Loucy (cell line): ENCODE results near the gene GNAT2.

Experiments
- H2AFZ ChIP-seq: fragments of 200-600 bp; sonication (generic); 2 replicates; pipeline ENCODE4 v1.6.0; 2016; ENCODE audit warnings: antibody characterized with exemption, mild to moderate bottlenecking, low read length, moderate library complexity
- H3F3A ChIP-seq: fragments of 200-600 bp; 2 replicates; pipeline ENCODE4 v1.6.0; 2016; ENCODE audit warnings: antibody characterized with exemption, low read depth, mild to moderate bottlenecking
- H3K27me3 ChIP-seq: fragments of 200-600 bp; sonication (generic); 2 replicates; pipeline ENCODE4 v1.6.1; 2014; ENCODE audit warnings: low read length, mild to moderate bottlenecking; ENCODE audit not compliant: insufficient read depth, poor library complexity, severe bottlenecking
- H3K36me3 ChIP-seq: fragments of 200-600 bp; sonication (generic); 2 replicates; pipeline ENCODE4 v1.6.1; 2016; ENCODE audit warnings: low read length; ENCODE audit not compliant: insufficient read depth
- H3K4me1 ChIP-seq: fragments of 200-600 bp; sonication (generic); 2 replicates; pipeline ENCODE4 v1.5.1; 2014; ENCODE audit warnings: low read length, mild to moderate bottlenecking; ENCODE audit not compliant: insufficient read depth, poor library complexity, severe bottlenecking
- H3K4me2 ChIP-seq: fragments of 200-600 bp; sonication (generic); 2 replicates; pipeline ENCODE4 v1.6.0; 2014; ENCODE audit warnings: antibody characterized with exemption, low read length, low read depth, mild to moderate bottlenecking; ENCODE audit not compliant: poor library complexity, severe bottlenecking
- H3K4me3 ChIP-seq: fragments of 200-600 bp; sonication (generic); 2 replicates; pipeline ENCODE4 v1.5.1; 2014; ENCODE audit warnings: low read length, mild to moderate bottlenecking, mixed read lengths; ENCODE audit not compliant: poor library complexity, severe bottlenecking
- H3K79me2 ChIP-seq: fragments of 200-600 bp; sonication (generic); 2 replicates; pipeline ENCODE4 v1.6.1; 2014; ENCODE audit warnings: low read length; ENCODE audit not compliant: insufficient read depth
- H3K9ac ChIP-seq: fragments of 200-600 bp; sonication (generic); 2 replicates; pipeline ENCODE4 v1.6.0; 2014; ENCODE audit warnings: mild to moderate bottlenecking, low read depth, low read length, moderate library complexity; ENCODE audit not compliant: poor library complexity, severe bottlenecking
- H3K9me2 ChIP-seq: fragments of 200-600 bp; sonication (generic); replicated peaks from 2 replicates; pipeline ENCODE4 v1.6.1; 2016; ENCODE audit warnings: low read depth, low read length, mixed read lengths
- H3K9me3 ChIP-seq: fragments of 200-600 bp; sonication (generic); 2 replicates; pipeline ENCODE4 v1.6.1; 2014; ENCODE audit warnings: mild to moderate bottlenecking, antibody characterized with exemption, low read length, low read depth; ENCODE audit not compliant: insufficient read depth
- H4K20me1 ChIP-seq: fragments of 200-600 bp; sonication (generic); 2 replicates; pipeline ENCODE4 v1.6.0; 2014; ENCODE audit warnings: antibody characterized with exemption, low read length, mild to moderate bottlenecking; ENCODE audit not compliant: insufficient read depth, poor library complexity, severe bottlenecking
- EZH2phosphoT487 ChIP-seq: fragments of 200-600 bp; IDR thresholded peaks from 2 replicates; pipeline ENCODE4 v1.6.1; 2018; ENCODE audit warnings: antibody characterized with exemption, mild to moderate bottlenecking, moderate library complexity, borderline replicate concordance
- TF ChIP-seq, protein P1 (sequence below): fragments of 200-600 bp; sonication (generic); conservative IDR thresholded peaks from 2 replicates; pipeline ENCODE4 v1.5.1; 2014; ENCODE audit warnings: mild to moderate bottlenecking, antibody characterized with exemption, low read length

Gene GNAT2

DNA sequence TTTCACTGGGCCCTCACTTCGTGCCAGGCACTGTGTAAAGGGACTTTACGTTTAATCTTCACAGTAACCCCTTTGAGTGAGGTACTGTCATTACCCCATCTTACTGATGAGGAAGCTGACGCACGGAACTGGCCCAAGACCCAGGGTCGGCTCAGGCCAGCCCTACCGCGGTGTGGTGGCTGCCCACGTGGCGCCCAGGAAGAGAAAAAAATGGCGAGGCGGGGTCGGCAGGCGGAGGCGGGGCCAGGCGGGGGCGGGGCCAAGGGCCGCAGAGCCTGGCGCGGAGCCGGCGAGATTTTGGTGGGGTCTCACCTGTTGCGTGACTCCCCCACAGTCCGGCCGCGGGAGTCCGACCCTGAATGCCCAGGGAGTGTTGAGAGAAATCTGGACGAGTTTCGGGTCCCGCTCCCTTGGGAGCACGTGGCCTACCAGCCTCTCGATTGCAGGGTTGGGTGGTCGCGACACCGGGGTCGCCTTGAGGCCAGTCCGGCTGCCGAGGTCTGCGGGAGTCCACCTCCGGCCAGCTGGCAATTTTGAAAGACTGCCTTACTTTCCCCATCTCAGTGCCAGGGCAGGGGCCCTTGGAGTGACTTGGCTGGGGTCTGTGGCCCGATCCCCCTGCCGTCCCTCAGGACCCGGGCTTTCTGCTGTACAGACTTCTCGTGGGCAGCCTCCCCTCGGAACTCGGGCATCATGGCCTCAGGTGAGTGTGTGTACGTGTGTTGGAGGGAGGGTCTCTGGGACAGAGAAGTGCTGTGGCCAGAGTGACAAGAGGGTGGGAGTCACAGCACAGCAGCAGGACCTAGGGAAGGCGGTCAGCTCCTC lies at the start of gene GNAT2, which contains the start of gene AMPD2:
GNAT2 (minus strand) TSS at position 41 of the 825 bp plus-strand sequence. CDS start 6,746 bp downstream, outside the sequence.
AMPD2 (plus strand) TSS at position 262 of the 825 bp plus-strand sequence. CDS start 1,339 bp downstream, outside the sequence.
- Histone ChIP-seq H3K9me3 (no peaks in the 10 kb centered on the region), H3K36me3 (no peaks in the 10 kb centered on the region), H2AFZ (peak within 1 kb of the TSS; percentile 85), H3K4me2 (peak within 1 kb of the TSS; percentile 90), H3K9ac (peak within 1 kb of the TSS; percentile 80), H3K9me2 (no peaks in the 10 kb centered on the region), H3F3A (no peaks in the 10 kb centered on the region), H4K20me1 (peaks cover 28% of the 10 kb centered on the region), H3K4me3 (peak within 1 kb of the TSS; percentile 93), H3K4me1 (peaks cover 65% of the 10 kb centered on the region), H3K79me2 (peaks cover 51% of the 10 kb centered on the region), H3K27me3 (no peaks in the 10 kb centered on the region)
- TF ChIP-seq, protein P1, sequence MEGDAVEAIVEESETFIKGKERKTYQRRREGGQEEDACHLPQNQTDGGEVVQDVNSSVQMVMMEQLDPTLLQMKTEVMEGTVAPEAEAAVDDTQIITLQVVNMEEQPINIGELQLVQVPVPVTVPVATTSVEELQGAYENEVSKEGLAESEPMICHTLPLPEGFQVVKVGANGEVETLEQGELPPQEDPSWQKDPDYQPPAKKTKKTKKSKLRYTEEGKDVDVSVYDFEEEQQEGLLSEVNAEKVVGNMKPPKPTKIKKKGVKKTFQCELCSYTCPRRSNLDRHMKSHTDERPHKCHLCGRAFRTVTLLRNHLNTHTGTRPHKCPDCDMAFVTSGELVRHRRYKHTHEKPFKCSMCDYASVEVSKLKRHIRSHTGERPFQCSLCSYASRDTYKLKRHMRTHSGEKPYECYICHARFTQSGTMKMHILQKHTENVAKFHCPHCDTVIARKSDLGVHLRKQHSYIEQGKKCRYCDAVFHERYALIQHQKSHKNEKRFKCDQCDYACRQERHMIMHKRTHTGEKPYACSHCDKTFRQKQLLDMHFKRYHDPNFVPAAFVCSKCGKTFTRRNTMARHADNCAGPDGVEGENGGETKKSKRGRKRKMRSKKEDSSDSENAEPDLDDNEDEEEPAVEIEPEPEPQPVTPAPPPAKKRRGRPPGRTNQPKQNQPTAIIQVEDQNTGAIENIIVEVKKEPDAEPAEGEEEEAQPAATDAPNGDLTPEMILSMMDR = no peak
- no peak for TF ChIP-seq EZH2phosphoT487

DNA sequence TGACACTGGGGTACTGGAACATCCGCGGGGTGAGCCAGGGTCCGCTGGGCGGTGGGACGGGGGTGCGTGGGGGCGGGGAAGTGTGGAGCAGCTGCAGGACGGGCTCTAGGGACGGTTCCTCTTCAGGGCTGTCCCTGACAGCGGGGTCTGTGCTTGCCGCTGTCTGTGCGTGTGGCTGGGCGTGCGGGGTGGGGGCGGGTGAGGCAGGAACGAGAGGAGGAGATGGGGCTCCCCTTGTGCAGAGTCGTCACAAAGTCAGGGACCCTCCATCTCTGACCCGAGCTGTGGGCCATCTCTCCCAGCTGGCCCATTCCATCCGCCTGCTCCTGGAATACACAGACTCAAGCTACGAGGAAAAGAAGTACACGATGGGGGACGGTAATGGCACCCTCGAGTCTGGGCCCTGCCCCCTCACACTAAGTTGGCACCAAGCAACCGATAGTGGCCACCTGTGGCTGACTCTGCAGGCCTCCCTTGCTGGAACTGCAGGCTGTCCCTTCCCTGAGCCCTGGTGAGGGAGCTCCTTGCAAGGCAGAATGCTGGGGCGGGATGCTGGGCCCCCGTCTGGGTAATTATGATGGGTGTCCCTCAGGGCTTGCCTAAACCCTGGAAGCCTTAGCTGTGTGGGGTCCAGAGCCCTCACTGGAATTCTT lies 48.8 kb upstream of the GNAT2 start:
- no peaks in the 10 kb centered on the region for H3K36me3 ChIP-seq
- H3F3A ChIP-seq = no peaks in the 10 kb centered on the region
- H3K27me3 ChIP-seq = no peaks in the 10 kb centered on the region
- TF ChIP-seq EZH2phosphoT487 = no peak
- TF ChIP-seq, protein P1 = no peak
- H3K9ac ChIP-seq = no peak overlapping the region
- peaks cover 6% of the 10 kb centered on the region for H3K4me1 ChIP-seq
- peak overlapping the region; percentile 38 for H3K4me2 ChIP-seq
- H3K9me2 ChIP-seq = no peaks in the 10 kb centered on the region
- H3K4me3 ChIP-seq = no peak overlapping the region
- H2AFZ ChIP-seq = no peak overlapping the region
- no peaks in the 10 kb centered on the region for H3K9me3 ChIP-seq
- no peaks in the 10 kb centered on the region for H4K20me1 ChIP-seq
- no peaks in the 10 kb centered on the region for H3K79me2 ChIP-seq

DNA sequence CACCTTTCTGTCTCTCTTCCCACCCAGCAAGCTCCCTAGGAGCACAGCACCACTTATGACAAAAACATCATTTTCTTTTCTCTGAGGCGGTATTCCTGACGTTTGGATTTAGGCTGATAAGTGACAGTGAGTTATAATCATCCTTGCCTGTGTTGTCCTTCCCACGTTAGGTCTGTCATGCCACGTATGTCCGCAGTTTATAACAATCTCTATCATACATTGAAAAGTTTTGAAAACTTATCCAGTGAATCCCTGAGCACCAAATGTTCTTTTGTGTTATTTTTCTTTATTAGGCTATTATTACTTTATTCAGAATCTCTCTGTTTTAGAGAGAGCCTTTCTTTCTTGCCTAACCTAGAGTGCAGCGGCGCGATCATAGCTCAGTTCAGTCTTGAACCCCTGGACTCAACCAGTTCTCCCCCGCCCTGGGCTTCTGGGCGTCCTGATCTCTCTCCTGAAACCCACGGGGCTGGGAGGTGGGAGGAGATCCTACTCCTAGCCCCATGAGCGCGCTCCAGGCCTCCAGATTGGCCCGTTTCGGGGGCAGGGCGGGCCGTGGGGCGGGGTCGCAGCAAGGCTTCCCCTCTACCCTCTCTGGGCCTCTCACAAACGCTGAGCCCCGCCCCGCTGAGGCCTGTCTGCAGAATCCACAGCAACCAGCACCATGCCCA lies 48.2 kb upstream of the GNAT2 start, which contains the start of gene GSTM2:
GSTM2 (plus strand) TSS at position 606 of the 671 bp plus-strand sequence; CDS start at position 665, 59 bp downstream.
- Histone ChIP-seq H3K79me2 (no peaks in the 10 kb centered on the region), H2AFZ (peak within 1 kb of the TSS; percentile 30; the same call in 1 of the 2 replicates), H3F3A (no peaks in the 10 kb centered on the region), H4K20me1 (no peaks in the 10 kb centered on the region), H3K9me2 (no peaks in the 10 kb centered on the region), H3K4me1 (peaks cover 6% of the 10 kb centered on the region), H3K4me2 (peak within 1 kb of the TSS; percentile 38), H3K9ac (peak within 1 kb of the TSS; percentile 11), H3K9me3 (no peaks in the 10 kb centered on the region), H3K4me3 (peak within 1 kb of the TSS; percentile 26), H3K36me3 (no peaks in the 10 kb centered on the region), H3K27me3 (no peaks in the 10 kb centered on the region)
- TF ChIP-seq, protein P1 = no peak
